Astrocyte (in vitro differentiated cells and primary cell): ENCODE data around the gene GRB7. TPM values are rescaled to one million over a fixed set of nuclear protein-coding genes. Genes with fewer than 3 reads are reported as not detected.

Experiments
- DNase-seq: peaks from one replicate; pipeline ENCODE4 v3.0.0-alpha.2; 2010; ENCODE audit warnings: low read depth
- FAIRE-seq: peaks from 2 replicates; lab custom pipeline; 2011; peaks lifted over from hg19 to GRCh38; lab: Jason Lieb, UNC
- H2AFZ ChIP-seq: 2 replicates; pipeline ENCODE4 v1.6.0; 2012; ENCODE audit warnings: low read depth, low read length, inconsistent platforms
- H3K27ac ChIP-seq: 2 replicates; pipeline ENCODE4 v1.5.1; 2011; ENCODE audit warnings: low read depth, low read length, inconsistent platforms
- H3K27me3 ChIP-seq: 2 replicates; pipeline ENCODE4 v1.6.0; 2011; ENCODE audit warnings: low read length, inconsistent platforms; ENCODE audit not compliant: insufficient read depth
- H3K36me3 ChIP-seq: 2 replicates; pipeline ENCODE4 v1.5.1; 2011; ENCODE audit warnings: low read length, inconsistent platforms; ENCODE audit not compliant: insufficient read depth
- H3K4me1 ChIP-seq: 2 replicates; pipeline ENCODE4 v1.5.1; 2011; ENCODE audit warnings: low read length, inconsistent platforms; ENCODE audit not compliant: insufficient read depth
- H3K4me2 ChIP-seq: 2 replicates; pipeline ENCODE4 v1.6.0; 2012; ENCODE audit warnings: low read length, inconsistent platforms
- H3K4me3 ChIP-seq: 2 replicates; pipeline ENCODE4 v1.5.1; 2011; ENCODE audit warnings: low read depth, mild to moderate bottlenecking, low read length, inconsistent platforms; ENCODE audit not compliant: insufficient read depth
- H3K79me2 ChIP-seq: 2 replicates; pipeline ENCODE4 v1.6.0; 2012; ENCODE audit warnings: mild to moderate bottlenecking, low read length, inconsistent platforms; ENCODE audit not compliant: insufficient read depth
- H3K9ac ChIP-seq: 2 replicates; pipeline ENCODE4 v1.6.0; 2012; ENCODE audit warnings: mild to moderate bottlenecking, low read length, inconsistent platforms
- H3K9me3 ChIP-seq: 2 replicates; pipeline ENCODE4 v1.5.1; 2012; ENCODE audit warnings: low read depth, mild to moderate bottlenecking, low read length, inconsistent platforms; ENCODE audit not compliant: insufficient read depth
- H4K20me1 ChIP-seq: 2 replicates; pipeline ENCODE4 v1.6.0; 2012; ENCODE audit warnings: low read length, inconsistent platforms; ENCODE audit not compliant: insufficient read depth
- H3K27ac Mint-ChIP-seq: one replicate; pipeline ENCODE4 v1.8.0; 2021; ENCODE audit warnings: mild to moderate bottlenecking, mixed read lengths; ENCODE audit not compliant: unreplicated experiment
- H3K27me3 Mint-ChIP-seq: one replicate; pipeline ENCODE4 v1.8.0; 2021; ENCODE audit warnings: low read depth, mixed read lengths; ENCODE audit not compliant: unreplicated experiment
- H3K36me3 Mint-ChIP-seq: one replicate; pipeline ENCODE4 v1.8.0; 2021; ENCODE audit warnings: low read depth, mixed read lengths; ENCODE audit not compliant: unreplicated experiment
- H3K4me1 Mint-ChIP-seq: one replicate; pipeline ENCODE4 v1.8.0; 2021; ENCODE audit warnings: low read depth, mixed read lengths; ENCODE audit not compliant: unreplicated experiment
- H3K4me3 Mint-ChIP-seq: one replicate; pipeline ENCODE4 v1.8.0; 2021; ENCODE audit warnings: mild to moderate bottlenecking, moderate library complexity, mixed read lengths; ENCODE audit not compliant: unreplicated experiment
- H3K9me3 Mint-ChIP-seq: one replicate; pipeline ENCODE4 v1.8.0; 2021; ENCODE audit warnings: mild to moderate bottlenecking, mixed read lengths; ENCODE audit not compliant: unreplicated experiment
- CTCF ChIP-seq: IDR thresholded peaks from 2 replicates; pipeline ENCODE4 v1.5.1; 2011; ENCODE audit warnings: low read depth, mild to moderate bottlenecking, inconsistent platforms, low read length, moderate library complexity; ENCODE audit not compliant: insufficient read depth
- EZH2 ChIP-seq: IDR thresholded peaks from 2 replicates; pipeline ENCODE4 v1.6.1; 2012; ENCODE audit warnings: mild to moderate bottlenecking, low read length, inconsistent platforms; ENCODE audit not compliant: insufficient read depth
- total RNA-seq: library from RNA; stranded (reverse); gene quantifications from 2 replicates; pipeline ENCODE4 v1.2.1, GENCODE V29; 2021

The GRB7 gene
- total RNA-seq, 1 donor from 2014 or later = 3.3 TPM

GRCh38 chr17:39726617-39727016, 11.1 kb upstream of the GRB7 start:
- Mint-ChIP-seq H3K27ac (no peak overlapping the region), H3K9me3 (no peaks in the 10 kb centered on the region), H3K4me3 (no peak overlapping the region), H3K4me1 (no peaks in the 10 kb centered on the region), H3K36me3 (peaks cover 11% of the 10 kb centered on the region), H3K27me3 (no peaks in the 10 kb centered on the region)
- Histone ChIP-seq H3K27me3 (no peaks in the 10 kb centered on the region), H3K79me2 (no peaks in the 10 kb centered on the region), H3K4me3 (no peak overlapping the region), H2AFZ (no peak overlapping the region), H3K9me3 (no peaks in the 10 kb centered on the region), H3K9ac (no peak overlapping the region), H3K27ac (no peak overlapping the region), H4K20me1 (peaks cover 8% of the 10 kb centered on the region), H3K4me2 (no peak overlapping the region), H3K36me3 (peaks cover 5% of the 10 kb centered on the region), H3K4me1 (peaks cover 5% of the 10 kb centered on the region)
- TF ChIP-seq CTCF (no peak), EZH2 (no peak)
- FAIRE-seq (no peak), DNase-seq (no peak)

GRCh38 chr17:39727556-39727955, 10.2 kb upstream of the GRB7 start:
- no peak overlapping the region for H3K27ac Mint-ChIP-seq
- no peak overlapping the region for H3K4me3 Mint-ChIP-seq
- H3K79me2 ChIP-seq = no peaks in the 10 kb centered on the region
- no peak for FAIRE-seq
- H3K4me2 ChIP-seq = no peak overlapping the region
- TF ChIP-seq EZH2 = no peak
- no peak for TF ChIP-seq CTCF
- peaks cover 5% of the 10 kb centered on the region for H3K36me3 ChIP-seq
- no peaks in the 10 kb centered on the region for H3K9me3 Mint-ChIP-seq
- DNase-seq = no peak
- H3K4me1 Mint-ChIP-seq = no peaks in the 10 kb centered on the region
- no peak overlapping the region for H3K4me3 ChIP-seq
- peaks cover 8% of the 10 kb centered on the region for H4K20me1 ChIP-seq
- H3K27ac ChIP-seq = no peak overlapping the region
- peaks cover 5% of the 10 kb centered on the region for H3K4me1 ChIP-seq
- no peak overlapping the region for H2AFZ ChIP-seq
- no peaks in the 10 kb centered on the region for H3K9me3 ChIP-seq
- H3K36me3 Mint-ChIP-seq = peaks cover 10% of the 10 kb centered on the region
- H3K27me3 Mint-ChIP-seq = no peaks in the 10 kb centered on the region
- H3K27me3 ChIP-seq = no peaks in the 10 kb centered on the region
- H3K9ac ChIP-seq = no peak overlapping the region

- Mint-ChIP-seq H3K9me3 (no peaks in the 10 kb centered on the region), H3K27ac (no peak overlapping the region), H3K4me1 (no peaks in the 10 kb centered on the region), H3K4me3 (peak overlapping the region; percentile 92), H3K36me3 (peaks cover 8% of the 10 kb centered on the region), H3K27me3 (no peaks in the 10 kb centered on the region)
- peak overlapping the region; percentile 92 for H3K4me2 ChIP-seq
- no peak for DNase-seq
- peaks cover 8% of the 10 kb centered on the region for H4K20me1 ChIP-seq
- peak overlapping the region; percentile 74 for H3K4me3 ChIP-seq
- H3K27me3 ChIP-seq = no peaks in the 10 kb centered on the region
- H3K9ac ChIP-seq = peak overlapping the region; percentile 85
- no peak overlapping the region for H2AFZ ChIP-seq
- TF ChIP-seq CTCF = no peak
- TF ChIP-seq EZH2 = no peak
- no peak for FAIRE-seq
- H3K27ac ChIP-seq = no peak overlapping the region
- peaks cover 5% of the 10 kb centered on the region for H3K4me1 ChIP-seq
- H3K9me3 ChIP-seq = no peaks in the 10 kb centered on the region
- H3K79me2 ChIP-seq = no peaks in the 10 kb centered on the region
- peaks cover 5% of the 10 kb centered on the region for H3K36me3 ChIP-seq
Observed at GRCh38 chr17:39729280-39729851, 8.4 kb upstream of the GRB7 start.
